Aorta (tissue), 5 donors: ENCODE measurements around the gene MSANTD2. TPM values are rescaled to one million over a fixed set of nuclear protein-coding genes. Genes with fewer than 3 reads are reported as not detected.

Source experiments
- ATAC-seq: fragments of 200-7000 bp; cut with Tn5 transposase; one replicate; pipeline ENCODE4 v1.9.1; 2022; ENCODE audit warnings: moderate library complexity; ENCODE audit not compliant: low FRiP score
- DNase-seq, 2 donors: peaks; one replicate each; pipeline ENCODE4 v3.0.0-alpha.2; 2020
- H3K27ac ChIP-seq, 2 donors: one replicate each; pipeline ENCODE4 v1.5.1; 2013; ENCODE audit warnings: low read length in 2 of 2, mild to moderate bottlenecking in 2 of 2, moderate library complexity in 2 of 2, control low read depth in 1 of 2, inconsistent platforms in 1 of 2, low read depth in 1 of 2
- H3K27me3 ChIP-seq, 2 donors: one replicate each; pipeline ENCODE4 v1.6.1; 2013; ENCODE audit warnings: control low read depth in 1 of 2, low read length in 1 of 2, mild to moderate bottlenecking in 1 of 2, moderate library complexity in 1 of 2; ENCODE audit not compliant: insufficient read depth in 2 of 2, control insufficient read depth in 1 of 2
- H3K36me3 ChIP-seq, 2 donors: one replicate each; pipeline ENCODE4 v1.6.1; 2013; ENCODE audit warnings: control low read depth in 1 of 2, low read length in 1 of 2, mild to moderate bottlenecking in 1 of 2; ENCODE audit not compliant: insufficient read depth in 2 of 2, control insufficient read depth in 1 of 2
- H3K4me1 ChIP-seq, 2 donors: one replicate each; pipeline ENCODE4 v1.6.1; 2013; ENCODE audit warnings: low read length in 2 of 2, control low read depth in 1 of 2, mild to moderate bottlenecking in 1 of 2, moderate library complexity in 1 of 2; ENCODE audit not compliant: insufficient read depth in 2 of 2, control insufficient read depth in 1 of 2
- H3K4me3 ChIP-seq, 2 donors: one replicate each; pipeline ENCODE4 v1.5.1; 2013; ENCODE audit warnings: low read length in 2 of 2, control low read depth in 1 of 2, mild to moderate bottlenecking in 1 of 2
- H3K9me3 ChIP-seq: one replicate; pipeline ENCODE4 v1.6.1; 2013; ENCODE audit warnings: mild to moderate bottlenecking, low read length; ENCODE audit not compliant: control insufficient read depth
- WGBS, 2 donors: extraction: QIAGEN DNeasy Blood & Tissue Kit; methylation state at CpG; one replicate each; pipeline ENCODE4 v1.1.7; 2013; 5-methylcytosine and 5-hydroxymethylcytosine counted together
- intact Hi-C, 2 donors: fragments of 100-400 bp; cut with DNase I; formaldehyde crosslinking; loops; one replicate each; pipeline versions ENCODE4 v1.14.2 to v1.15.0; 2022
- polyA plus RNA-seq, 2 donors: library from polyadenylated mRNA; stranded (reverse); fragments of 200-250 nt; gene quantifications; one replicate each; pipeline ENCODE4 v1.2.3, GENCODE V29; 2013
- total RNA-seq, 2 donors: library from RNA; stranded (reverse); fragmentation: NEBNext Ultra II Directional; extraction: Animal tissue kit (Norgen Biotek cat#: 25700); gene quantifications; one replicate each; pipeline ENCODE4 v1.2.1, GENCODE V29; 2021
- donor health status: healthy with polysubstance abuse.
- donor health status: Bipolar disorder and iron deficiency.
- donor health status: DM: no; HTN: no; CAD: no.
- donor health status: DM: no; HTN: no; CAD: no.
- donor health status: DM: yes; HTN: yes; CAD: no.

Gene MSANTD2
- total and polyA plus RNA-seq, 4 donors: 6.3 to 23.6 (median 19.7) TPM

DNA sequence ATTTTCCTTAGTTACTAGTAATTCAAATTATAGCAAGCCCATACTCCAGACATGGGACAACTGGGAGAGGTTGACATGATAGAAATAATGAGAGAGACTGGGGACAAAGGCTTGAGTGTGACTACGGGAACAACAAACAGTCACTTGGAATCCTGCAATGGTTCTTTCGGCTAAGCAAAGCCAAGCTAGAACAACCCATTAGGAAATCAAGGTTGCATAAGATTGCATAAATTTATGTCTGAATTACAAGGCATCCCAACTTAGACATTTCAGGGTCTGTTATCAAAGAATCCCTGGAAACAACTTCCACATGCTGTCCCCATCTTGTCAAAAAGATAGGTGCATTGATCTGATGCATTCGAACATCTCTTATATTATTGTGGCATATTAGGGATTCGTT lies 70.6 kb downstream of the MSANTD2 start:
- no peak for DNase-seq
- WGBS, 2 donors: 96% methylated on average over 4 of the region's 4 CpGs
- no peaks in the 10 kb centered on the region for H3K9me3 ChIP-seq
- H3K27me3 ChIP-seq: no peaks in the 10 kb centered on the region
- H3K4me3 ChIP-seq: no peak overlapping the region
- no peak overlapping the region for H3K27ac ChIP-seq
- H3K36me3 ChIP-seq: no peaks in the 10 kb centered on the region
- no peak for ATAC-seq
- intact Hi-C loops: no loop called here
- no peaks in the 10 kb centered on the region for H3K4me1 ChIP-seq

DNA sequence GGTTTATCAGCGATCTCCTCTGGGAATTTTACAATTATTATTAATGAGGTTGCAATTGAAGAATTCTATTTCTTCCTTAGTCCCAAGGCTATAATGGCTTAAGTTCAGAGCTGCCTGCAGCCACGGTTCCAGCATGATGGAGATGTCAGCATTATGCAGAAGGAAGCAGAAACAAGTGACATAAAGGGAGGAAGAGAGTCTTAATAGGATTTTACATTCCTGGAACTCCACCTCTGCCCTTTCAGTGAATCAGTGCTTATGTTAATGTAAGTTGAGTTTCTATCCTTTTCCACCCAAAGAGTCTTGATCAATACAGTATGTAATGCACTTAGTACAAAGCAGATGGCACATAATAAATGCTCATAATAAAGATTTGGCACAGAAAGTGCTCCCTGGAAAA lies 72.1 kb downstream of the MSANTD2 start:
- ATAC-seq (no peak), DNase-seq (no peak)
- Histone ChIP-seq H3K27ac (no peak overlapping the region), H3K9me3 (no peaks in the 10 kb centered on the region), H3K27me3 (no peaks in the 10 kb centered on the region), H3K36me3 (no peaks in the 10 kb centered on the region), H3K4me3 (no peak overlapping the region), H3K4me1 (no peaks in the 10 kb centered on the region)
- intact Hi-C loops: no loop called here
- 95 to 99% methylated on average over 2 of the region's 2 CpGs for WGBS, 2 donors

GRCh38 chr11:124727474-124727873 lies 72.7 kb downstream of the MSANTD2 start:
- Histone ChIP-seq H3K4me1 (no peaks in the 10 kb centered on the region), H3K4me3 (no peak overlapping the region), H3K9me3 (no peaks in the 10 kb centered on the region), H3K36me3 (no peaks in the 10 kb centered on the region), H3K27me3 (no peaks in the 10 kb centered on the region), H3K27ac (no peak overlapping the region)
- intact Hi-C loops: no loop called here
- WGBS, 2 donors: 89 to 93% methylated on average over 4 of the region's 4 CpGs
- DNase-seq: no peak
- ATAC-seq: no peak

DNA sequence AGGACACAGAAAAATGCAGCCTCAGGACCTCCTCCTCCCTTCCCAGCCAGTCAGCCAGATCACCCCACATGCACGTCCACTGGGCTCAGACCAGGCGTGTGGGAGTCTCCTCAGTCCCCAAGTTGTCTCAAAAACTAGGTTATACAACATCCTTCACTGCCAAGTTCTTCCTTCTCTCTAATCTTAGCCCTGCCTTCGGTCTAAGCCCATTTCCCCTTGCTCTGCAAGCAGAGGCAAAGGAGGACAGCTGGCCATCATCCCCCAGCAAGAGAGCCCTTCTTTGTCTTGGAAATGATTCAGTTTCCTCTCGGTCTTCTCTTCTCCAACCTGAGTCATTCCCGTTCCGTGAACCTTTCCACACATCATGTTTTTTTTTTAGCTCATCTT lies 74.5 kb downstream of the MSANTD2 start:
- intact Hi-C loops: no loop called here
- 0 to 2% methylated on average over 6 of the region's 6 CpGs for WGBS, 2 donors
- ATAC-seq: no peak

GRCh38 chr11:124724979-124725718 lies 75.1 kb downstream of the MSANTD2 start:
- no peak overlapping the region for H3K4me3 ChIP-seq
- ATAC-seq (peak; percentile 70), DNase-seq (peak in 1 of 2 donors; percentile 84)
- intact Hi-C loops: no loop called here
- 31 to 32% methylated on average over 14 of the region's 14 CpGs for WGBS, 2 donors
- H3K27me3 ChIP-seq: no peaks in the 10 kb centered on the region
- H3K36me3 ChIP-seq: no peaks in the 10 kb centered on the region
- no peaks in the 10 kb centered on the region for H3K4me1 ChIP-seq
- no peaks in the 10 kb centered on the region for H3K9me3 ChIP-seq
- H3K27ac ChIP-seq: peak overlapping the region in 1 of 2 donors; percentile 61

More for the DNA sequence above, 74.5 kb downstream of the MSANTD2 start:
- no peaks in the 10 kb centered on the region for H3K36me3 ChIP-seq
- DNase-seq: no peak
- H3K4me3 ChIP-seq: no peak overlapping the region
- H3K27me3 ChIP-seq: no peaks in the 10 kb centered on the region
- no peaks in the 10 kb centered on the region for H3K4me1 ChIP-seq
- H3K9me3 ChIP-seq: no peaks in the 10 kb centered on the region
- H3K27ac ChIP-seq: peak overlapping the region in 1 of 2 donors; percentile 61

DNA sequence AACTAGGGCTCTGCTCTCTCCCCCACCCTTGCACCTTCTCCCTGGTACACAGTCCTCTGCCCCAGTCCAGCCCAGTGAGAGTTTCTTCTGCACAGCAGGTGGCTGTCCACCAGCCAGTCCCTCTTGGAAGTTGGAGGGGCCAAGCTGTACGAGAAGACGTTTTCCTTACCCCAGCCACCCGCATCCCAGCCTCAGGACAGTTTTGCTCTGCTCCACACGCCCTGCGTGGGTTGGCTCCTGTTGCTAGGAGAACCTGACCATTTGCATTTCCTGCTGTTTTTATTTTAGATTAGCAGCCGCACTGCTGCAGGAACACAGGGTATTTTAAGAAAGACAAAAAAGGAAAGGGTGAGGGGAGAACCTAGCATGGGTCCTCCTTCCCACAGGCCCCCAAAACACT lies 78.0 kb downstream of the MSANTD2 start:
- Histone ChIP-seq H3K4me3 (no peak overlapping the region), H3K27ac (no peak overlapping the region), H3K36me3 (no peaks in the 10 kb centered on the region), H3K27me3 (no peaks in the 10 kb centered on the region), H3K9me3 (no peaks in the 10 kb centered on the region), H3K4me1 (no peaks in the 10 kb centered on the region)
- intact Hi-C loops: no loop called here
- 49 to 51% methylated on average over 6 of the region's 6 CpGs for WGBS, 2 donors
- ATAC-seq (no peak), DNase-seq (no peak)

GRCh38 chr11:124719534-124719933 lies 80.7 kb downstream of the MSANTD2 start:
- WGBS, 2 donors: 89 to 90% methylated on average over 2 of the region's 2 CpGs
- H3K27me3 ChIP-seq: no peaks in the 10 kb centered on the region
- ATAC-seq: no peak

GRCh38 chr11:124718801-124719200 lies 81.4 kb downstream of the MSANTD2 start:
- Histone ChIP-seq H3K4me1 (no peaks in the 10 kb centered on the region), H3K27me3 (no peaks in the 10 kb centered on the region), H3K4me3 (no peak overlapping the region), H3K36me3 (no peaks in the 10 kb centered on the region), H3K27ac (no peak overlapping the region), H3K9me3 (no peaks in the 10 kb centered on the region)
- ATAC-seq: no peak
- 73 to 83% methylated on average over 14 of the region's 14 CpGs for WGBS, 2 donors
- intact Hi-C loops: loop anchor here (2.0 to 5.0 kb wide), 2 partner anchors 36 to 42 kb away; no protein-coding TSS in a partner anchor
- no peak for DNase-seq

More at GRCh38 chr11:124719534-124719933, 80.7 kb downstream of the MSANTD2 start:
- no peak overlapping the region for H3K27ac ChIP-seq
- H3K9me3 ChIP-seq: no peaks in the 10 kb centered on the region
- intact Hi-C loops: loop anchor here (2.0 to 5.0 kb wide), 2 partner anchors 37 to 43 kb away; no protein-coding TSS in a partner anchor
- H3K4me1 ChIP-seq: no peaks in the 10 kb centered on the region
- no peaks in the 10 kb centered on the region for H3K36me3 ChIP-seq
- no peak for DNase-seq
- H3K4me3 ChIP-seq: no peak overlapping the region
